ENCODE measurements around the gene KIFC3.

DNA sequence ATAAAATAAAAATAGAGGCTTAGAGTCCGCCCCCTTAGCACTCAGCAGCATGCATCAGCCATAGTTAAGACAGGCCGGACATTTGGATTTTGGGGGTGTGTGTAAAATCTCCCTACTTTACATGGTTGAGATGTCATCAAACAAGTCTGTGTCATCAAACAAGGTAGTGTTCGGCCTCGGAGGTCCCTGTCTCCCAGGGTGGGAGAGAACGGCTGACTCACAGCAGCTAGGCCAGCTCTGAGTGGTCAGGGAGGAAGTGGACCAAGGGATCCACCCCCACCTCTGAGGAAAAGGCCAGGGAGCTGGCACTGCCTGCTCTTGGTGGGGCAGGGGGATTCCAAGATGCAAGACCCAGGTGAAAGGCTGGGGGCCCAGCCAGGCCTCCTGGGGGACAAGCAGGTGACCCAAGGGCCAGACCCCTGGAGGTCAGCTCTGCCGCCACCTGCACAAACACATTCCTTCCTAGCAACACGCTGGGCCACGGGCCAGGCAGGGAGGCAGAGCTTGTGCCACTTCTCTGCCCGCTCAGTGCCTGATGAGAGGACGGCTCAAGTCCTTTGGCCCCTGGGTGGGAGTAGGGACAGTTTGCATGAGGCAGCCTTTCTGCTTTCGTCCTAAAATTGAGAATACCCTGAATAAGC lies 28.5 kb downstream of the KIFC3 start:
- TF ChIP-seq USF2 (IDR thresholded peaks at IDR 0.05; ENCODE audit: low read length) (no peak), PHF8 (conservative IDR thresholded peaks at IDR 0.05; ENCODE audit: low read depth, low read length) (no peak), TEAD4 (IDR thresholded peaks at IDR 0.05; ENCODE audit: low read depth, low read length) (no peak)
